ENCODE measurements around the gene C6orf62.
"Not testable (repeated sequence)": the region's sequence is repeated elsewhere in the genome, so short reads cannot be mapped to it uniquely, and the experiment has no call there.

Gene C6orf62

GRCh38 chr6:24718449-24719124 is 367 bp downstream of the C6orf62 start:
- POLR2A ChIA-PET = interaction anchor here (0.7 to 3.8 kb wide), 5 partner anchors 11 to 135 kb away, joined by 3 to 28 read pairs (median 7); partner anchors contain the start of genes ACOT13, GMNN and TDP2
- H3K4me1 ChIP-seq (ENCODE audit: control insufficient read depth, insufficient read depth, low read length) = peaks cover 3% of the 10 kb centered on the region
- H3K4me3 ChIP-seq (ENCODE audit: low read depth, low read length) = peak overlapping the region; percentile 97
- H3K36me3 ChIP-seq (ENCODE audit: control insufficient read depth in 2 of 2, insufficient read depth in 1 of 2, low read length in 2 of 2) = peaks cover 24 to 51% of the 10 kb centered on the region in 2 experiments
- H3K27ac ChIP-seq (ENCODE audit: extremely low read depth, low read depth, low read length) = no peak overlapping the region
- TF ChIP-seq ZNF785 (tag by site-specific recombination; IDR thresholded peaks at IDR 0.05) = no peak
- peak; percentile 13; the same call in 1 of the 2 replicates for TF ChIP-seq ZBTB11 (tag by site-specific recombination; conservative IDR thresholded peaks at IDR 0.05; ENCODE audit: low read depth)
- TF ChIP-seq REST (tag by site-specific recombination; IDR thresholded peaks at IDR 0.05) = peak; percentile 74
- CTCF ChIA-PET = interaction anchor here (0.6 to 0.8 kb wide), 2 partner anchors 300 to 435 kb away, joined by 3 read pairs; no protein-coding TSS in a partner anchor
- no peaks in the 10 kb centered on the region for H3K9me3 ChIP-seq (ENCODE audit: control insufficient read depth, insufficient read depth, low read depth, low read length)

GRCh38 chr6:24716602-24717148 is 2.3 kb downstream of the C6orf62 start:
- H3K9me3 ChIP-seq (ENCODE audit: control insufficient read depth, insufficient read depth, low read depth, low read length); H3K4me3 ChIP-seq (ENCODE audit: low read depth, low read length); H3K4me1 ChIP-seq (ENCODE audit: control insufficient read depth, insufficient read depth, low read length); H3K27ac ChIP-seq (ENCODE audit: extremely low read depth, low read depth, low read length): not testable (repeated sequence)
- ChIA-PET CTCF (interaction anchor here (0.6 kb wide), 1 partner anchor 328 kb away, joined by 6 read pairs; no protein-coding TSS in a partner anchor), POLR2A (interaction anchor here (3.8 kb wide), 1 partner anchor 59 kb away, joined by 28 read pairs; the partner anchor contains the start of gene GMNN)
- peaks cover 43 to 70% of the 10 kb centered on the region in 2 experiments for H3K36me3 ChIP-seq (ENCODE audit: control insufficient read depth in 2 of 2, insufficient read depth in 1 of 2, low read length in 2 of 2)
- TF ChIP-seq ZNF121 (tag by site-specific recombination; IDR thresholded peaks at IDR 0.05) = peak; percentile 86

GRCh38 chr6:24710519-24711303 is 8.2 kb downstream of the C6orf62 start:
- CTCF ChIA-PET = interaction anchor here (0.6 to 2.4 kb wide), 3 partner anchors 130 to 311 kb away, joined by 3 to 12 read pairs (median 3); no protein-coding TSS in a partner anchor
- POLR2A ChIA-PET = no interaction called here
- TF ChIP-seq ZNF311 (tag by site-specific recombination; IDR thresholded peaks at IDR 0.05; ENCODE audit: borderline replicate concordance) (no peak), ZNF202 (tag by site-specific recombination; IDR thresholded peaks at IDR 0.05; ENCODE audit: borderline replicate concordance) (no peak), PRDM10 (tag by site-specific recombination; IDR thresholded peaks at IDR 0.05) (no peak), HOXD13 (CRISPR knock-in tag; IDR thresholded peaks at IDR 0.05; ENCODE audit: borderline replicate concordance) (no peak), ZNF548 (tag by site-specific recombination; IDR thresholded peaks at IDR 0.05) (no peak), ZNF837 (tag by site-specific recombination; IDR thresholded peaks at IDR 0.05) (no peak), SCRT1 (tag by site-specific recombination; IDR thresholded peaks at IDR 0.05; ENCODE audit: borderline replicate concordance) (no peak), PATZ1 (tag by site-specific recombination; IDR thresholded peaks at IDR 0.05) (no peak), ZNF571 (tag by site-specific recombination; IDR thresholded peaks at IDR 0.05) (no peak), ZNF335 (tag by site-specific recombination; conservative IDR thresholded peaks at IDR 0.05) (no peak)

More at GRCh38 chr6:24710519-24711303, 8.2 kb downstream of the C6orf62 start:
- H3K27ac ChIP-seq (ENCODE audit: extremely low read depth, low read depth, low read length) = no peak overlapping the region
- no peaks in the 10 kb centered on the region for H3K4me1 ChIP-seq (ENCODE audit: control insufficient read depth, insufficient read depth, low read length)
- no peaks in the 10 kb centered on the region for H3K9me3 ChIP-seq (ENCODE audit: control insufficient read depth, insufficient read depth, low read depth, low read length)
- H3K4me3 ChIP-seq (ENCODE audit: low read depth, low read length) = no peak overlapping the region
- peaks cover 90 to 98% of the 10 kb centered on the region in 2 experiments for H3K36me3 ChIP-seq (ENCODE audit: control insufficient read depth in 2 of 2, insufficient read depth in 1 of 2, low read length in 2 of 2)

Measured in HEK293 (cell line).